Mesenchymal stem cell (in vitro differentiated cells and primary cell): ENCODE data around the gene CHCHD6.
A peak's percentile ranks its signal among the peaks of the same experiment; 100 is the strongest.

Experiments
- DNase-seq: peaks from one replicate; pipeline ENCODE4 v3.0.0-alpha.2; 2013
- H2AFZ ChIP-seq: one replicate; pipeline ENCODE4 v1.6.1; 2013; ENCODE audit warnings: low read depth, mild to moderate bottlenecking, control low read depth, inconsistent platforms, low read length, moderate library complexity
- H2AK5ac ChIP-seq: 2 replicates; pipeline ENCODE4 v1.6.1; 2013; ENCODE audit warnings: low read length, moderate library complexity, mild to moderate bottlenecking, inconsistent platforms; ENCODE audit not compliant: severe bottlenecking
- H2BK120ac ChIP-seq: one replicate; pipeline ENCODE4 v1.6.1; 2013; ENCODE audit warnings: low read depth, mild to moderate bottlenecking, inconsistent platforms, low read length, moderate library complexity
- H2BK12ac ChIP-seq, 2 experiments: one replicate each; pipeline ENCODE4 v1.6.1; 2013; ENCODE audit warnings: inconsistent platforms in 2 of 2, low read length in 2 of 2, mild to moderate bottlenecking in 2 of 2, moderate library complexity in 2 of 2, control low read depth in 1 of 2
- H2BK15ac ChIP-seq: one replicate; pipeline ENCODE4 v1.6.1; 2013; ENCODE audit warnings: mild to moderate bottlenecking, low read depth, inconsistent platforms; ENCODE audit not compliant: poor library complexity, severe bottlenecking
- H2BK5ac ChIP-seq: 2 replicates; pipeline ENCODE4 v1.6.1; 2013; ENCODE audit warnings: low read depth, mild to moderate bottlenecking, low read length, control low read depth, inconsistent platforms; ENCODE audit not compliant: poor library complexity, severe bottlenecking
- H3K14ac ChIP-seq, 2 experiments: one replicate each; pipeline ENCODE4 v1.6.1; 2013; ENCODE audit warnings: inconsistent platforms in 2 of 2, low read length in 2 of 2, control low read depth in 1 of 2, mild to moderate bottlenecking in 1 of 2, moderate library complexity in 1 of 2
- H3K18ac ChIP-seq, 2 experiments: one replicate each; pipeline ENCODE4 v1.6.1; 2013; ENCODE audit warnings: inconsistent platforms in 2 of 2, low read length in 2 of 2, control low read depth in 1 of 2, low read depth in 1 of 2, mild to moderate bottlenecking in 1 of 2
- H3K23ac ChIP-seq, 2 experiments: one replicate each; pipeline ENCODE4 v1.6.1; 2013; ENCODE audit warnings: inconsistent platforms in 2 of 2, low read length in 2 of 2, mild to moderate bottlenecking in 2 of 2, moderate library complexity in 2 of 2, control low read depth in 1 of 2
- H3K27ac ChIP-seq: 2 replicates; pipeline ENCODE4 v1.5.1; 2013; ENCODE audit warnings: mild to moderate bottlenecking, moderate library complexity, low read length, control low read depth, inconsistent platforms; ENCODE audit not compliant: poor library complexity, severe bottlenecking
- H3K27me3 ChIP-seq, 2 experiments: 2 replicates each; pipeline versions ENCODE4 v1.6.1 to v1.7.0; 2013; ENCODE audit warnings: low read length in 2 of 2, mild to moderate bottlenecking in 2 of 2, moderate library complexity in 2 of 2, control low read depth in 1 of 2, inconsistent platforms in 1 of 2; ENCODE audit not compliant: control insufficient read depth in 1 of 2, insufficient read depth in 1 of 2
- H3K36me3 ChIP-seq, 2 experiments: 2 replicates each; pipeline versions ENCODE4 v1.6.1 to v1.7.0; 2013; ENCODE audit warnings: low read length in 2 of 2, control low read depth in 1 of 2, inconsistent platforms in 1 of 2, low read depth in 1 of 2, mild to moderate bottlenecking in 1 of 2; ENCODE audit not compliant: insufficient read depth in 2 of 2, control insufficient read depth in 1 of 2
- H3K4ac ChIP-seq, 2 experiments: one replicate each; pipeline ENCODE4 v1.6.1; 2013; ENCODE audit warnings: inconsistent platforms in 2 of 2, low read length in 2 of 2, mild to moderate bottlenecking in 2 of 2, moderate library complexity in 2 of 2, control low read depth in 1 of 2, low read depth in 1 of 2
- H3K4me1 ChIP-seq: 2 replicates; pipeline ENCODE4 v1.6.1; 2013; ENCODE audit warnings: low read depth, low read length, control low read depth; ENCODE audit not compliant: control insufficient read depth, insufficient read depth
- H3K4me2 ChIP-seq: 2 replicates; pipeline ENCODE4 v1.6.1; 2013; ENCODE audit warnings: low read length, mild to moderate bottlenecking, inconsistent platforms; ENCODE audit not compliant: poor library complexity, severe bottlenecking
- H3K4me3 ChIP-seq, 2 experiments: 2 replicates each; pipeline versions ENCODE4 v1.5.1 to v1.7.0; 2013; ENCODE audit warnings: low read length in 2 of 2, mild to moderate bottlenecking in 2 of 2, control low read depth in 1 of 2, low read depth in 1 of 2; ENCODE audit not compliant: insufficient read depth in 1 of 2
- H3K79me1 ChIP-seq: replicated peaks from 2 replicates; pipeline ENCODE4 v1.6.1; 2013; ENCODE audit warnings: mild to moderate bottlenecking, control low read depth, low read length, inconsistent platforms; ENCODE audit not compliant: poor library complexity, severe bottlenecking
- H3K9ac ChIP-seq: 2 replicates; pipeline ENCODE4 v1.7.0; 2013; ENCODE audit warnings: mild to moderate bottlenecking, low read length, moderate library complexity
- H3K9me3 ChIP-seq: 2 replicates; pipeline ENCODE4 v1.7.0; 2013; ENCODE audit warnings: mild to moderate bottlenecking, low read length; ENCODE audit not compliant: control insufficient read depth
- H4K8ac ChIP-seq: one replicate; pipeline ENCODE4 v1.6.1; 2013; ENCODE audit warnings: inconsistent platforms, mild to moderate bottlenecking, low read length, moderate library complexity
- H4K91ac ChIP-seq: one replicate; pipeline ENCODE4 v1.6.1; 2013; ENCODE audit warnings: mild to moderate bottlenecking, low read length, inconsistent platforms
- WGBS: methylation state at CpG from one replicate; pipeline ENCODE4 v1.1.7; 2013; ENCODE audit warnings: mixed read lengths; 5-methylcytosine and 5-hydroxymethylcytosine counted together

The CHCHD6 gene

GRCh38 chr3:126987596-126987995 lies 283.6 kb downstream of the CHCHD6 start:
- H2BK15ac ChIP-seq = no peak overlapping the region
- 93% methylated on average over 8 of the region's 8 CpGs for WGBS
- H2BK120ac ChIP-seq = no peak overlapping the region
- peaks cover 38% of the 10 kb centered on the region for H3K4me1 ChIP-seq
- no peak for DNase-seq
- no peaks in the 10 kb centered on the region for H3K27me3 ChIP-seq
- no peak overlapping the region for H2BK12ac ChIP-seq
- H3K27ac ChIP-seq = no peak overlapping the region
- no peak overlapping the region for H3K23ac ChIP-seq
- no peak overlapping the region for H2AFZ ChIP-seq
- peaks cover 31 to 58% of the 10 kb centered on the region in 2 experiments for H3K36me3 ChIP-seq
- H3K79me1 ChIP-seq = peaks cover 30% of the 10 kb centered on the region
- no peak overlapping the region for H3K18ac ChIP-seq
- H3K4me3 ChIP-seq = no peak overlapping the region
- no peak overlapping the region for H3K9ac ChIP-seq
- H3K14ac ChIP-seq = no peak overlapping the region
- no peak overlapping the region for H4K8ac ChIP-seq
- no peak overlapping the region for H4K91ac ChIP-seq
- H2AK5ac ChIP-seq = no peak overlapping the region
- H2BK5ac ChIP-seq = no peak overlapping the region
- no peaks in the 10 kb centered on the region for H3K9me3 ChIP-seq
- H3K4me2 ChIP-seq = no peak overlapping the region
- no peak overlapping the region for H3K4ac ChIP-seq

- Histone ChIP-seq H3K4me1 (peaks cover 39% of the 10 kb centered on the region), H3K9me3 (no peaks in the 10 kb centered on the region), H2AK5ac (no peak overlapping the region), H4K8ac (no peak overlapping the region), H3K18ac (no peak overlapping the region), H3K9ac (no peak overlapping the region), H2BK120ac (no peak overlapping the region), H3K27ac (no peak overlapping the region), H2BK12ac (no peak overlapping the region), H2BK15ac (no peak overlapping the region), H4K91ac (no peak overlapping the region), H3K79me1 (peaks cover 36% of the 10 kb centered on the region), H3K23ac (no peak overlapping the region), H3K4me3 (no peak overlapping the region), H3K36me3 (peaks cover 41 to 68% of the 10 kb centered on the region in 2 experiments), H3K27me3 (no peaks in the 10 kb centered on the region), H3K14ac (no peak overlapping the region), H2BK5ac (no peak overlapping the region), H2AFZ (no peak overlapping the region), H3K4me2 (no peak overlapping the region), H3K4ac (no peak overlapping the region)
- 94% methylated on average over 26 of the region's 26 CpGs for WGBS
- DNase-seq = no peak
Observed at GRCh38 chr3:126988451-126989021, 284.5 kb downstream of the CHCHD6 start.

GRCh38 chr3:126989316-126990023 lies 285.4 kb downstream of the CHCHD6 start:
- Histone ChIP-seq H2BK120ac (no peak overlapping the region), H2AK5ac (no peak overlapping the region), H3K18ac (no peak overlapping the region), H2BK15ac (no peak overlapping the region), H3K4me1 (peaks cover 38% of the 10 kb centered on the region), H3K23ac (no peak overlapping the region), H2AFZ (no peak overlapping the region), H3K27me3 (no peaks in the 10 kb centered on the region), H3K79me1 (peaks cover 43% of the 10 kb centered on the region), H3K14ac (no peak overlapping the region), H4K91ac (no peak overlapping the region), H3K36me3 (peaks cover 47 to 77% of the 10 kb centered on the region in 2 experiments), H3K4me3 (no peak overlapping the region), H2BK12ac (no peak overlapping the region), H3K27ac (no peak overlapping the region), H4K8ac (no peak overlapping the region), H3K4me2 (no peak overlapping the region), H3K9ac (no peak overlapping the region), H2BK5ac (no peak overlapping the region), H3K9me3 (no peaks in the 10 kb centered on the region), H3K4ac (no peak overlapping the region)
- DNase-seq = no peak
- 96% methylated on average over 36 of the region's 36 CpGs for WGBS

- no peak overlapping the region for H3K9ac ChIP-seq
- no peak overlapping the region for H3K18ac ChIP-seq
- no peak overlapping the region for H2BK15ac ChIP-seq
- no peaks in the 10 kb centered on the region for H3K9me3 ChIP-seq
- H3K27me3 ChIP-seq = no peaks in the 10 kb centered on the region
- no peak for DNase-seq
- no peak overlapping the region for H2AFZ ChIP-seq
- no peak overlapping the region for H2BK12ac ChIP-seq
- H3K14ac ChIP-seq = peak overlapping the region in 1 of 2 experiments; percentile 37
- H4K8ac ChIP-seq = no peak overlapping the region
- H2BK5ac ChIP-seq = no peak overlapping the region
- no peak overlapping the region for H3K4me3 ChIP-seq
- H2AK5ac ChIP-seq = no peak overlapping the region
- H3K23ac ChIP-seq = no peak overlapping the region
- H4K91ac ChIP-seq = no peak overlapping the region
- H2BK120ac ChIP-seq = no peak overlapping the region
- H3K36me3 ChIP-seq = peaks cover 47 to 80% of the 10 kb centered on the region in 2 experiments
- no peak overlapping the region for H3K27ac ChIP-seq
- H3K4ac ChIP-seq = no peak overlapping the region
- no peak overlapping the region for H3K4me2 ChIP-seq
- H3K4me1 ChIP-seq = peaks cover 37% of the 10 kb centered on the region
- 96% methylated on average over 10 of the region's 10 CpGs for WGBS
- peaks cover 40% of the 10 kb centered on the region for H3K79me1 ChIP-seq
Observed at GRCh38 chr3:126990024-126990700, 286.1 kb downstream of the CHCHD6 start.
